RPMI7951 (cell line): ENCODE data around the gene BRICD5. TPM values are rescaled to one million over a fixed set of nuclear protein-coding genes. Genes with fewer than 3 reads are reported as not detected.
"Not testable (repeated sequence)": the region's sequence is repeated elsewhere in the genome, so short reads cannot be mapped to it uniquely, and the experiment has no call there.

ENCODE experiments used
- DNase-seq: peaks from one replicate; pipeline ENCODE4 v3.0.0-alpha.2; 2012; ENCODE audit warnings: low read depth
- total RNA-seq: library from RNA; depleted of rRNA; stranded (reverse); fragments of >200 nt; shearing (Covaris generic); gene quantifications from 2 replicates; pipeline ENCODE4 v1.2.3, GENCODE V29; 2014; rRNA removed

The BRICD5 gene
- 0.96 and 0.98 TPM in 2 replicates for total RNA-seq

DNA sequence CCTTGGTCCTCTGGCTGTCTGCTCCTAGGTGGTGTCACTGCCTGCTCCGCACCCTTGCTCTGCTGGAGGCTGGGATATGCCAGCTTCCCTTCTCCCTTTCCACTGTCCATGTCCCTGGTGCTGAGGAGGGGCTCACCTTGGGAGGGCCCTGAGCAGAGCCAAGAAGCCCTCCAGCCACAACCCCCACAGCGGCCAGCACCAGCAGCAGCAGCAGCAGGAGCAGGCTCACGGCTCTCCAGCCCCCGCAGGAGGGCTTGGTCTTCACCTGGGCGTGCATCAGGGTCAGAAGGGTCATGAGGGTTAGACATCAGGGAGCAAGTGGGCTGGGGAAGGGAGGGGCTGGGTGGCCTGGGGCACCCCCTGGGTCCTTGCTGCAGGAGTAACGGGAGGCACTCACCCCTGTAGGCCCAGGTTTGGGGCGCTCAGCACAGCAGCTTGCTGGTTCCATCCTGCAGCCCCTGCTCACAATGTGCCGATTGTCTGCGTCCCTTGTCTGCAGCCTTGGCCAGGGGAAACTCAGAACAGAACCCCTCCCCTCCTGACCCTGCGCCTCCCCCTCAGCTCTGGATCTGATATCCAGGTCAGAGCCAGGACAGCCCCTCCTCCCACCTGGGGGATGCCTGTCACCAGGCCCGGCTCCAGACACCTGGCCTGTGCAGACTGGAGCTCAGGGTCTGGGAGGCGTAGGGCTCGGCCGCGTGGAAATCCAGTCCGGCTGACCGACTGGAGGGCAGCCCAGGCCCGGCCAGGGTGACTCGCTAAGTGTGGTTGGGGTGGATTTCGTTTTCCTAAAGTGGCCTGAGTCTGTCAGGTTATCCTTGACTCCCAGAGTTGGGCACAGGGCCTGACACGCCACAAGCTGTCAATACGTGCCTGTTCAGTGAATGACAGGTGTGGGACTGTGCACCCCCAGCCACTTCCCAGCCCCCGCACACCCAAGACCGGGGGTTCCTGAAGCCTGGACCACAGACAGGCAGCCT is at the start of gene BRICD5:
Gene BRICD5, minus strand, starts transcription at position 478 of the 980 bp plus-strand sequence. Its CDS starts 30 bp downstream, at position 448.
- no peak for DNase-seq

DNA sequence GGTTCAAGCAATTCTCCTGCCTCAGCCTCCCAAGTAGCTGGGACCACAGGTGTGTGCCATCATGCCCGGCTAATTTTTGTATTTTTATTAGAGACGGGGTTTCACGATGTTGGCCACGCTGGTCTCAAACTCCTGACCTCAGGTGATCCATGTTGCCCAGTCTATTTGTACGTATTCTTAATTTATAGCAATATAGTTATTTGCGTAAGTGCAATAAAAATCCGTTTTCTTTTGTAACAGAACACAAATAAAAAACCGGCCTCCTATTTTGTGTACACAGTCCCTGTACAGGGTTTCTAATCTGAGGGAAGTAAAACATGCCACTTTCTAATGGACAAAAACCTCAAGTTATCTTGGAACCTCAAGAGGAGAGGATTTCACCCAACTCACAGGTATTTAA is 49.6 kb upstream of the BRICD5 start:
- no peak for DNase-seq

DNA sequence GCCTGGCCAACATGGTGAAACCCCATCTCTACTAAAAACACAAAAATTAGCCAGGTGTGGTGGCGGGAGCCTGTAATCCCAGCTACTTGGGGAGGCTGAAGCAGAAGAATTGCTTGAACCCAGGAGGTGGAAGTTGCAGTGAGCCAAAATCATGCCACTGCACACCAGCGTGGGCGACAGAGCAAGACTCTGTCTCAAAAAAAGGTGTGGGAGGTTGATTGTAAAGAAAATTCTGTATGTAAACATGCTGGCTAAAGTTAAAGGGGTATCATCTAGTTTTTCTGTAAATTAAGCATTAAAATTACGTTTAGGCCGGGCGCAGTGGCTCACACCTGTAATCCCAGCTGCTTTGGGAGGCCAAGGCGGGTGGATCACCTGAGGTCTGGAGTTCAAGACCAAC is 47.9 kb upstream of the BRICD5 start:
- DNase-seq, result not testable (repeated sequence)

GRCh38 chr16:2257726-2258125 is 47.1 kb upstream of the BRICD5 start:
- no peak for DNase-seq

- DNase-seq, result no peak
Measured at GRCh38 chr16:2256531-2257140, 46.0 kb upstream of the BRICD5 start.

GRCh38 chr16:2253293-2253692 is 42.6 kb upstream of the BRICD5 start:
- DNase-seq, result no peak

DNA sequence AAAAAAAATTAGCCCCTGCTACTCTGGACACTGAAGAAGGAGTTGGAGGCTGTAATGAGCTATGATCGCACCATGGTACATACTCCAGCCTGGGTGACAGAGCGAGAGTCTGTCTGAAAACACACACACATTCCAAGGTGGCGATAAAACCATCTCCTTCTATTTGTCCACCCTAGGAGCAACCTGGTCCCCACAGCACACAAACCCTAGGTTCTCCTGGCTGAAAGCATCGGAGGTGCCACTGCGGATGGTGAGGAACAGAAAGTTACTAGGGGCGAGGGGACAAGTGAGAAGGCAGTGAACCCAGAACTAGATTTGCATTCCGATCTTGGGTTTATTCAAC is 42.1 kb upstream of the BRICD5 start:
- no peak for DNase-seq

DNA sequence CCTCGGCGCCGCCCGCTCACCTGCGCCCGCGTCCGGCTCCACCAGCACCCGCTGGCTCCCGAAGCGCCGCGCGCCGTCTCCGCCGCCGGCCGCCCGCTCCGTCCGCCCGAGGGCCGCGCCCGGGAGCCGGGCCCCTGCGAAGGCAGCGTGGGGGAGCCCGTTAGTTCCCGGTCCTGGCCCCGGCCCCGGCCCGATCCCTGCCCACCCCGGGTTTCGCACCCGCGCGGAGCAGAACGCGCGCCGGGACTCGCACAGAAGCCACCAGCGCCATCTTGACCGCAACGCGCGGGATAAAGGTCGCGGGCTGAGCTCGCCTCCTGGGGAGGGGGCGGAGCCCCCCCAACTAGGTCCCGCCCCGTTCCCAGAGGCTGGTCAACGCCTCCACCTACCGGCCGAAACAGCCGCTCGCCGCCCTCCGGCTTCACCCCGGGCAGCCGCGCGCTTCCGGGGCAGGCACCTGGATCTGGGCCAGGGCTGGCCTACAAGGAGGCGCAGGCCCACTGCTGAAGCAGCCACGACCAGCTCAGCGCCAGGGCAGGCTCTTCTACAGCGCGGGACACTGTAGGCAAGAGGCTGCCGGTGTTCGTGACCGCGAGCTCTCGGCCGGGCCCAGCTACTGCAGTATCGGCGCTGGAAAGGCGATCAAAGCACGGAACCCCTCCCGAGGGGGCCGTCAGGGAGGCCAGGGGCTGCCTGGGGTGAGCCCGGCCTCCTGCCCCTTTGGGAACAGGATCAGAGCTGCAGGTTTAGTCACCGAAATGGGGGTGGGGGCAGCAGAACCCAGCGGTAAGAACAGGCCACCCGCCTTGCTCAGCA is 40.8 kb upstream of the BRICD5 start, which contains the start of gene ECI1:
Gene ECI1, minus strand, starts transcription at position 292 of the 816 bp plus-strand sequence. Its CDS starts 21 bp downstream, at position 271.
- peak; percentile 92 for DNase-seq

GRCh38 chr16:2250652-2251295 is 40.1 kb upstream of the BRICD5 start:
- peak; percentile 25 for DNase-seq

- DNase-seq, result no peak
Measured at GRCh38 chr16:2246301-2246885, 35.7 kb upstream of the BRICD5 start.

DNA sequence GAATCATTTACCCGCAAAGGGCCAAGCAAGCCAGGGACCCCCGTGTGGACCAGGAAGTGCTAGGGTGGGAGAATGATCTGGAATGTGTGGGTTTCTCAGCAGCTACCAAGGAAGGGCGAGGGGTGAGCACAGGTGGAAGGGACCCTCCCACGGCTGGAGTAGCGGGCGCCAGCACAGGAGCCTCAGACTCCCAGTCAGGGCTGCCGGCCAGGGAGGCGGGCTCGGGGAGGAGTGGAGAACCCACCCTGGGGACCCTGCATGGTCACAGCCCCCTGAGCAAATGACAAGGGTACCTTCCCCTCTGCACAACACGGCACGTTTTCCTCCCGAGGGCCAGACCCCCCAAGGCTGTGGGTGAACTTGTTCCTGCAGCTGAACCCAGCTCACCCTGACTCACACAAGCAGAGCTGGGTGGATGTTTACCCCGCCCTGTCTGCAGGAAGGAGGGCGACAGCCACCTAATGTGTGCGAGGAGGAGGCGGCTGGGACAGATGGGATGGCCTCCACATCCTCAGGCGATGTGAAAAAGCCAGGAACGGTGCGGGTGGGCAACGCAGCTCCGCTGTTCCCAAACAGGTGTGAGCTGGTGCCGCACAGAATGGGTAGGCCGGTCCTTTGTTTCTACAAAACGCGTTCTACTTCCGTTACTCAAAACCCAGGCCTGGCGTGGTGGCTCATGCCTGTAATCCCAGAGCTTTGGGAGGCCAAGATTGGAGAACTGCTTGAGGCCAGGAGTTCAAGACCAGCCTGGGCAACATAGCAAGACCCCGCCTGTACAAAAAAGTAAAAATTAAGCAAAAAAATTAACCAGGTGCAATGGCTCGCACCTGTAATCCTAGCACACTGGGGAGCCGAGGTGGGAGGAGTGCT is 34.5 kb upstream of the BRICD5 start:
- no peak for DNase-seq

DNA sequence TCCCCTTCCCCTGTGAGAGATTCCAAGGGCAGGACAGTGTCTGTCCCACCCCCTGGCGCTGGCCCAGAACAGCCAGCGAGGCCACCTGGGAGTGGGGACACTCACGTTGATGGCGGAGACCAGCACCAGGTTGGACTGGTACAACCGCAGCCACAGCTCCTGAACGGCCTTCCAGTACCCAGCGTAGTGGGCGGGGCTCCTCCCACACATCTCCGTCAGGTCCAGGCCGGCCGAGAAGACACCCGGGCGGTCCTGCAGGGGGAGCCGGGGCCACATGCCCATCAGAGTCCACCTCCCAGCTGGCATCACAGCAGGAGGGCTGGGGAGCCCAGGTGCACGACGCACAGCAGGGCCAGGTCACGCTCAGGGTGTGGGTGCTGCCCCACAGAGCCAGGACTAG is 33.6 kb upstream of the BRICD5 start:
- DNase-seq, result no peak

DNA sequence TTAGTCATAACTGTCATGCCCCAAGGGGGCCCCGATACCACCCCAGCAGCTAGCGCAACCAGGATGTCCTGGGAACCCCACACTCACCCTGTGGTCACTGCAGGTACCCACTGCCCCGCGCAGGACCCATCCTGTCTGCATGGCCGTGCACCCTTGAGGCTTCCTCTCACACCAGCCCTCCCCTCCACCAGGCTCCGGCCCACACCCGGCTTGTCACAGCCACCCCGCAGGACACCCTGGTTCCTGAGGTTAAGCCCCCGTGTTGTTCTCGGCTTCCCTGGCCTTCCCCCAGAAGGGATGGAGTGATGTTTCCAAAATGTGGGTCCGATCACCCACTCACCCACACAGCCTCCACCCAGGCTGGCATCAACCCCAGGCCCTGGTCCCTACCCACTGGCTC is 33.1 kb upstream of the BRICD5 start:
- no peak for DNase-seq

DNA sequence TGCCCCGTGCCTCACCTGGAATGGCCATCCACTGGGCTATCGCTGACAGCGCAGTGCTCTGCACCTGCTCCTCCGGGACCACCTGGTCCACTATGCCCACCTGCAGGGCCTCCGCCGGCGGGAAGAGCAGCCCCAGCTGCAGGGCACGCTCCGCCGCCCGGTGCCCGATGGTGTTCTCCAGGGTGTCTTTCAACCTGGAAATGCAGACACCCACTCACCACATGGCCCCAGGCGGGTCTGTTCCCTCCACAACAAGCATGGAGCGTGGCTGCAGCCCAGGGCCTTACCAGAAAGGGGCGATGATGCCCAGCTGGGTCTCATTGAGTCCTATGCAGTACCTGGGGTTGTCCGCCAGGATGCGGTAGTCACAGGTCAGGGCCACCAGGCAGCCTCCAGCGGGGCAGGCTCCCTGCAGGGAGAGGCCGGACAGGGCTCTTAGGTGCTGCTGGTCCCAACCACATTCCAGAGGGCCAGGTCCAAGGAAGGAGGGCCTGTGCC is 32.4 kb upstream of the BRICD5 start:
- no peak for DNase-seq

DNA sequence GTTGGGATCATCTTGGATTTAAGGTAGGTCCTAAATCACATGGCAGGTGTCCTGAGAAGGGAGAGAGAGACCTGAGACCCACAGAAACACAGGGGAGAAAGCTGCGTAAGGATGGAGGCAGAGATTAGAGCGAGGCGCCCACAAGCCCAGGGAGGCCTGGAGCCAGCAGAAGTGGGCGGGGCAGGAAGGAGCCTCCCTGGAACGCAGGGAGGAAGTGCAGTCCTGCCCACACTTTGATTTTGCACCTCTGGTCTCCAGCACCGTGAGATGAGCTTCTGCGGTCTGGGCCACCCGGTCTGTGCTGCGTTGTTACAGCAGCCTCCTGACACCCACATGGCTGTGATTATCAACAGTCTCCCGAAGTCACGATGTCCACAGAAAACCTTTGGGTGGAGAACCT is 31.9 kb upstream of the BRICD5 start:
- DNase-seq, result no peak

GRCh38 chr16:2240331-2240730 is 29.7 kb upstream of the BRICD5 start:
- not testable (repeated sequence) for DNase-seq

GRCh38 chr16:2238838-2239675 is 28.4 kb upstream of the BRICD5 start:
- no peak for DNase-seq

DNA sequence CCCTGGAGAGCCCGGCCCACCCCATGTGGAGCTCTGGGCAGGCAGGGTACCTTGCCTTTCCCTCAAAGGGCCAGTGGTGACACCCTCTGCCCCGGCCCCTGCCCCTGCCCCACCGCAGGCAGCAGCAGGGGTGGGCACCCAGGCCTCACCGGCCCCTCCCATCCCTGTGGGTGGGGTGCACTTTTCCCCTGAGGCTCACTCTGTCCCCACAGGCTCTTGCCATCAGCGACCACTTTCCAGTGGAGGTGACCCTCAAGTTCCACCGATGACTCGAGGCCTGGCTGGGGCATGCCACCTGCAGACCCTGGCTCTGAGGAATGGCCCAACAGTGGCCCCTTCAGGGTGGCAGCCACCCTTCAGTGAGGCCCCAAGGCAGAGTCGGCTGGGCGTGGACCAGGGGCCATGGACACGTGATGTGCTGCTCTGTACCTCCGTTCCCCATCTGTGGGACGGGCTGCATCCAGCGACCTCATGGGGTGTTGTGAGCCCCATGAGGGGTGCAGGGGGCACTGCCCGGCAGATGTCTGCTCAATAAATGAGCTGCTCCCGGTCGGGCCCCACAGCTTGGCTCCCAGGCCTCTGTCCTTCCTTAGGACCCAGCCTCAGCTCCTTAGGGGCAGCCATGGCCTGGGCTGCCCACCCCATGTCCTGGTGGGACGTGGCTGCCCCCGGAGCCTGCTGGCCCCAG is 27.6 kb upstream of the BRICD5 start:
- DNase-seq, result no peak
